ENCODE measurements around the gene TEC. TPM values are rescaled to one million over a fixed set of nuclear protein-coding genes. Genes with fewer than 3 reads are reported as not detected.
A peak's percentile ranks its signal among the peaks of the same experiment; 100 is the strongest.

TEC gene
- total RNA-seq, 6 experiments from 2014 or later, result 1.5 to 4.2 (median 3.0) TPM

DNA sequence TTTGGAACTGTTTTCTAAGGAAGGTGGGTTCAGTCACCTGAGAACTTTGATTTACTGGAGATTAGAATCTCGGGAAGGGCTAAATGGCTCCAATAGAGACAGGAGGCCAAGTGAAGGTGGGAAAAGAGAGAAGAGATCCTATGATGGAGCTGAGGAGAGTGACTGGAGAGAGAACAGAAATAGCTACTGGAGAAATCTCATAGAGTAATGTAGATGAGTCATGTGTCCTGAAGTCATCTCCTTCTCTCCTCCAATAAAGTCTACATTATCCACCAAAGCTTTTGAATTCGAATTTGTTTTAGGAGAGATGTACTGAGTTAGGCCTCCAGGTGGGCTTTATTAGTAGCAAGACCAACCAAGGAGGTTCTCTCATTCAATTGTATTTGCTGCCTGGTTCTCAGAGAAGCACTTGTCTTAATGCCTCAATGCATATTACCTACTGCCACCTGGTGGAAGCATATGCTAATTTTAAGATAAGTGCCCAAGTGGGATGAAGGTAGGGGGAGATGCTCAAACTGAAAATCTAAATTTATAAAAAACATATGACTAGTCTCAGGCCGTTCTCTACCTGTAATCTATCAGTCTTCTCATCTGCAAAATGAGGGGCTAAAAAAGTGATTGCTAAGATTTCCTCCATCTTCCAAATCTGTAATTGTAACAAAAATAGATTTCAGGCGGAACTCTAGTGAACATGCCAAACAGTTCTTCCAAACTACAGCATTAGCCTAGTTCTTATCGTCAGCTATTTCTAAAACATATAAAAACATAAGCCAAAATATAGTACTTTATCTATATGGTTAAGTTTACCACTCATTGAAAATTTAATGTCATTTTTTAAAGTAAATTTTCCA is 160.0 kb downstream of the TEC start:
- peak; percentile 71 to 74 (median 74) for ATAC-seq
- no peak for DNase-seq

DNA sequence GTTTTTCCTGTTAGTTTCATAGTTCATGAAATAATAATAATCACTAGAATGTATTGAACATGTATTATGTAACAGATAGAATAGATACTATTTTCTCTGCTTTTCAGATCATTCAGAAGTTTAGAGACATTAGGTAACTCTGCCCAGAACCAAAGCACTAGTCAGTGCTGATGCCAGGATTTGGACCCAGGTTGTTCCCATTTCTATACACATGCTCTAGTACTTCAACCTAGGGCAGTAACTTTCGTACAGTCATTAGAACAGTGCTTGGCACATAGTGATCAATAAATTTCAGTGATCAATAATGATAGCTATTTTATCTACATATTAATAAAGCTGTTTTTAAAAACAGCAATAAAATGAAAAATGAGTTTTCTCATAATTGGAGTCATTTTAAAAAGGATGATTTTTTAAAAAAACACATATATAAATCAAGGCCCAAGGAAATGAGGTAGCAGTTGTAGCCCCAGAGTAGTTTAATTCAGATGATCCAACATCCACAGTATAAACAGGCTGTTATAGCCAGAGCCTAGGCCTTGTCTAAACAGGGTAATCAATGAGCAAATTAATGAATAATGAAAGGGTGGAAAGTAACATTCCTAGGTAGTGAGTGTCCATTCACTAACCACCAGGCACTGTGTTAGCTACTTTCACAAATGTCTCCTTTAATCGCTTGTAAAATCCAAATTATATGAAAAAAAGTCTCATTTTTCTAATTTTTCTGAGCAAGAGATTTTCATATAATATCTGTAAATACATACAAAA is 161.1 kb downstream of the TEC start:
- WGBS (ENCODE audit: insufficient coverage, low coverage, low lambda C conversion rate, missing lambda C conversion rate), result 27% methylated on average over 2 of the region's 2 CpGs
- DNase-seq (no peak), ATAC-seq (peak; percentile 95 to 97 (median 96))
- H3K27me3 ChIP-seq, result no peaks in the 10 kb centered on the region
- peak; percentile 12 for TF ChIP-seq POLR2A (IDR thresholded peaks at IDR 0.05)
- TF ChIP-seq, protein P1, sequence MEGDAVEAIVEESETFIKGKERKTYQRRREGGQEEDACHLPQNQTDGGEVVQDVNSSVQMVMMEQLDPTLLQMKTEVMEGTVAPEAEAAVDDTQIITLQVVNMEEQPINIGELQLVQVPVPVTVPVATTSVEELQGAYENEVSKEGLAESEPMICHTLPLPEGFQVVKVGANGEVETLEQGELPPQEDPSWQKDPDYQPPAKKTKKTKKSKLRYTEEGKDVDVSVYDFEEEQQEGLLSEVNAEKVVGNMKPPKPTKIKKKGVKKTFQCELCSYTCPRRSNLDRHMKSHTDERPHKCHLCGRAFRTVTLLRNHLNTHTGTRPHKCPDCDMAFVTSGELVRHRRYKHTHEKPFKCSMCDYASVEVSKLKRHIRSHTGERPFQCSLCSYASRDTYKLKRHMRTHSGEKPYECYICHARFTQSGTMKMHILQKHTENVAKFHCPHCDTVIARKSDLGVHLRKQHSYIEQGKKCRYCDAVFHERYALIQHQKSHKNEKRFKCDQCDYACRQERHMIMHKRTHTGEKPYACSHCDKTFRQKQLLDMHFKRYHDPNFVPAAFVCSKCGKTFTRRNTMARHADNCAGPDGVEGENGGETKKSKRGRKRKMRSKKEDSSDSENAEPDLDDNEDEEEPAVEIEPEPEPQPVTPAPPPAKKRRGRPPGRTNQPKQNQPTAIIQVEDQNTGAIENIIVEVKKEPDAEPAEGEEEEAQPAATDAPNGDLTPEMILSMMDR (IDR thresholded peaks at IDR 0.05), result no peak
- no peak overlapping the region for H3K4me3 ChIP-seq
- no peaks in the 10 kb centered on the region for H3K36me3 ChIP-seq
- no peaks in the 10 kb centered on the region for H3K9me3 ChIP-seq
- peaks cover 0 to 15% (median 4%) of the 10 kb centered on the region in 4 donors for H3K4me1 ChIP-seq
- peak overlapping the region in 2 of 3 donors; percentile 5 to 41 for H3K27ac ChIP-seq
- intact Hi-C loops (cut with DNase I), result no loop called here

More for the DNA sequence above, 160.0 kb downstream of the TEC start:
- 33% methylated on average over 5 of the region's 5 CpGs for WGBS (ENCODE audit: insufficient coverage, low coverage, low lambda C conversion rate, missing lambda C conversion rate)
- Histone ChIP-seq H3K4me1 (peaks cover 0 to 15% (median 4%) of the 10 kb centered on the region in 4 donors), H3K36me3 (no peaks in the 10 kb centered on the region), H3K27me3 (no peaks in the 10 kb centered on the region), H3K4me3 (no peak overlapping the region), H3K27ac (peak overlapping the region; percentile 3 to 41 (median 17)), H3K9me3 (no peaks in the 10 kb centered on the region)
- TF ChIP-seq, protein P1 (IDR thresholded peaks at IDR 0.05), result peak; percentile 62 to 64 (median 64)
- TF ChIP-seq POLR2A (IDR thresholded peaks at IDR 0.05), result no peak
- intact Hi-C loops (cut with DNase I), result no loop called here

DNA sequence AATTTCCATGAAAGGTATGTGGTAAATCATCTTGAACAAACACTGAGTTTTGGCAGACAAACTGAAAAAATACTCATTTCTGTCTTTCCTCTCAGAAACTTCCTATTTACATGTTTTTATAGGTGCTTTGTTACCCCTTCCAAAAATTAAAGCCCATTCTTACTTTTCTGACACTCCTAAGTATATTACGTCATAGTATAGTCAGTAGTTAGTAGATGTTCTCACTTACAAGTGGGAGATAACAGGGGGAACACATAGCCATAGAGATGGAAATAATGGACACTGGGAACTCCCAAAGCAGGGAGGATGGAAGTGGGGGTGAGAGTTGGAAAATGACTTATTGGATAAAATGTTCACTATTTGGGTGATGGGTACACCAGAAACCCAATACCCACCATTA is 164.4 kb downstream of the TEC start:
- Histone ChIP-seq H3K9me3 (no peaks in the 10 kb centered on the region), H3K27ac (no peak overlapping the region), H3K4me3 (no peak overlapping the region), H3K27me3 (no peaks in the 10 kb centered on the region), H3K36me3 (no peaks in the 10 kb centered on the region), H3K4me1 (peaks cover 0 to 15% (median 4%) of the 10 kb centered on the region in 4 donors)
- TF ChIP-seq POLR2A (IDR thresholded peaks at IDR 0.05), result no peak
- TF ChIP-seq, protein P1 (IDR thresholded peaks at IDR 0.05), result no peak
- no peak for ATAC-seq
- no peak for DNase-seq
- 94% methylated on average over 1 of the region's 1 CpG for WGBS (ENCODE audit: insufficient coverage, low coverage, low lambda C conversion rate, missing lambda C conversion rate)
- intact Hi-C loops (cut with DNase I), result no loop called here

DNA sequence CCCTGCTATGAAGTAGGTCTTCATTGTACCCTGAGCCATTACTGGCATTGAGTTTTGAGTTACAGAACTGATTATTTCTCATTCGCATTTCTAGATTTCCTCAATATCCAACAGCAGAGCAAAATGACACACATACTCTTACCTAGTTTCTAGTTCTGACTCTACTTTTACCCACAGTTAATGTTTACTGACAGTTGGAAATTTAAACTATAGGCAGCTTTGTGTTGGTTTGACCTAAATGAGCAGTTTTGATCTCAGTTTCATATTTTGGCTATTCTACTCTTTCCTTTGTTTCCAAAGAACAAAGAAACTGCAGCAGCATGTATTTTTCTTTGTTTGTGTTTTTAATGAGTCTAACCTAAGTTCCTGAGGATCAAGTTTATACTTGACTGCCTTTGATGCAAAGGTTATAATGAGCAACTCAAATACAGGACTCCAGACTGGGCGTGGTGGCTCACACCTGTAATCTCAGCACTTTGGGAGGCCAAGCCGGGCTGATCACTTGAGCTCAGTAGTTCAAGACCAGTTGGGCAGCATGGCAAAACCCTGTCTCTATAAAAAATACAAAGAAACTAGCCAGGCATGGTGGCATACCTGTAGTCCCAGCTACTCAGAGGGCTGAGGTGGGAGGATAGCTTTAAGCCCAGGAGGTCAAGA is 166.0 kb downstream of the TEC start:
- ATAC-seq, result no peak
- peaks cover 0 to 7% (median 0%) of the 10 kb centered on the region in 4 donors for H3K4me1 ChIP-seq
- no peaks in the 10 kb centered on the region for H3K36me3 ChIP-seq
- WGBS (ENCODE audit: insufficient coverage, low coverage, low lambda C conversion rate, missing lambda C conversion rate), result 84% methylated on average over 3 of the region's 3 CpGs
- intact Hi-C loops (cut with DNase I), result no loop called here
- H3K27ac ChIP-seq, result no peak overlapping the region
- TF ChIP-seq POLR2A (IDR thresholded peaks at IDR 0.05), result no peak
- DNase-seq, result no peak
- no peaks in the 10 kb centered on the region for H3K27me3 ChIP-seq
- no peaks in the 10 kb centered on the region for H3K9me3 ChIP-seq
- no peak overlapping the region for H3K4me3 ChIP-seq
